WTC11 (cell line): ENCODE results near the gene DUSP9.

Experiments used
- GRHL2 ChIP-seq: fragments of 250-450 bp; sonication (Bioruptor Pico); IDR thresholded peaks from 2 replicates; pipeline ENCODE4 v1.8.0; 2022; ENCODE audit warnings: mild to moderate bottlenecking, moderate library complexity; ENCODE audit not compliant: insufficient replicate concordance, severe bottlenecking
- NFYB ChIP-seq: sonication (generic); formaldehyde crosslinking; conservative IDR thresholded peaks from 2 replicates; pipeline ENCODE4 v1.8.0; 2022; ENCODE audit warnings: low read depth, missing genetic modification reagents
- TCF7 ChIP-seq: sonication (generic); formaldehyde crosslinking; IDR thresholded peaks from 2 replicates; pipeline ENCODE4 v1.8.0; 2022; ENCODE audit warnings: mild to moderate bottlenecking, low read depth, missing genetic modification reagents, moderate library complexity
- ZNF263 ChIP-seq: sonication (generic); formaldehyde crosslinking; IDR thresholded peaks from 2 replicates; pipeline ENCODE4 v1.8.1; 2022; ENCODE audit warnings: low read depth, mild to moderate bottlenecking, moderate library complexity, missing genetic modification reagents
- TF ChIP-seq, protein P1 (sequence below): sonication (generic); formaldehyde crosslinking; IDR thresholded peaks from 2 replicates; pipeline ENCODE4 v1.8.1; 2023; ENCODE audit warnings: mild to moderate bottlenecking, missing genetic modification reagents, moderate library complexity
- TF ChIP-seq, protein P2 (sequence below): fragments of 200-600 bp; IDR thresholded peaks from 2 replicates; pipeline ENCODE4 v1.8.0; 2022; ENCODE audit warnings: antibody characterized with exemption
- TF ChIP-seq, protein P3 (sequence below): sonication (generic); formaldehyde crosslinking; conservative IDR thresholded peaks from 2 replicates; pipeline ENCODE4 v1.8.1; 2022; ENCODE audit warnings: mild to moderate bottlenecking, missing genetic modification reagents
- TF ChIP-seq, protein P4 (sequence below): sonication (generic); formaldehyde crosslinking; IDR thresholded peaks from 2 replicates; pipeline ENCODE4 v1.8.1; 2023; ENCODE audit warnings: mild to moderate bottlenecking, missing genetic modification reagents, borderline replicate concordance
- TF ChIP-seq, protein P5 (sequence below): sonication (generic); formaldehyde crosslinking; IDR thresholded peaks from 2 replicates; pipeline ENCODE4 v1.8.1; 2022; ENCODE audit warnings: low read depth, missing genetic modification reagents, borderline replicate concordance

DNA sequence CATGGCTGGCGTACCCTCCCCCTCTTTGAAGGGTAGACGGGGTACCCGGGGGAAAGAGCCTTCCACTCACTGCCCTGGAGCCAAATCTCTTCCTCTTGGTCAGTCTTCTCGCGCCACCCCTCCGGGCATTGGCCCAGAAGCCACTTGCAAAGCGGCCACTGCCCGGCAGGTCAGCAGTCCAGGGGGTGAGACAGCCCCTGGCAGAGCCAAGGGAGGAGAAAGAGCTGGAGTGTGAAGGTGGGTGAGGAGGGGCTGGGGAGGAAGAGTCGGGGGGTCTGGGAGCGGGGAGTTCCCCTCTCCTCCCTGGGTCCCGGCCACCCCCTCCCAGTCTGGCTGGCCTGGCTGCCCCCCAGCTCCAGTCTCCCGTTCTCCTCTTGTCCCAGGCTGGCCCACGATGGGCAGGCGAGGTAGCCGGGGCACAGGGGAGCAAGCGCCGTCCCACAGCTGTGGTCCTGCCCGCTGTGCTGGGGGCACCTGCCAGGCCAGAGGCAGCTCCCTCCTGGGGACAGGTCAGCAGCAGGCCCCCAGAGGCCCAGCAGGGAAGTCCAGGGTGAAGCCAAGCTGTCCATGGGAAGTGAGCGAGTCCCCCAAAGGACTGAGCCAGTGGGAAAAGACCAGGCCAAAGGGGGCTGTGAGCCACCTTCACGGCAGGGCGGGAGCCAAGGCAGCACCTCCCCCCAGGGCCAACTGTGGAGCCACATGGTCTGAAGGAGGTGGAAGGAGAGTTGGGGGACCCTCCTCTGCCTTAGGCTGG is 21.6 kb upstream of the DUSP9 start:
- TF ChIP-seq, protein P1, sequence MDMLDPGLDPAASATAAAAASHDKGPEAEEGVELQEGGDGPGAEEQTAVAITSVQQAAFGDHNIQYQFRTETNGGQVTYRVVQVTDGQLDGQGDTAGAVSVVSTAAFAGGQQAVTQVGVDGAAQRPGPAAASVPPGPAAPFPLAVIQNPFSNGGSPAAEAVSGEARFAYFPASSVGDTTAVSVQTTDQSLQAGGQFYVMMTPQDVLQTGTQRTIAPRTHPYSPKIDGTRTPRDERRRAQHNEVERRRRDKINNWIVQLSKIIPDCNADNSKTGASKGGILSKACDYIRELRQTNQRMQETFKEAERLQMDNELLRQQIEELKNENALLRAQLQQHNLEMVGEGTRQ (CRISPR knock-in tag) = no peak
- TF ChIP-seq, protein P2, sequence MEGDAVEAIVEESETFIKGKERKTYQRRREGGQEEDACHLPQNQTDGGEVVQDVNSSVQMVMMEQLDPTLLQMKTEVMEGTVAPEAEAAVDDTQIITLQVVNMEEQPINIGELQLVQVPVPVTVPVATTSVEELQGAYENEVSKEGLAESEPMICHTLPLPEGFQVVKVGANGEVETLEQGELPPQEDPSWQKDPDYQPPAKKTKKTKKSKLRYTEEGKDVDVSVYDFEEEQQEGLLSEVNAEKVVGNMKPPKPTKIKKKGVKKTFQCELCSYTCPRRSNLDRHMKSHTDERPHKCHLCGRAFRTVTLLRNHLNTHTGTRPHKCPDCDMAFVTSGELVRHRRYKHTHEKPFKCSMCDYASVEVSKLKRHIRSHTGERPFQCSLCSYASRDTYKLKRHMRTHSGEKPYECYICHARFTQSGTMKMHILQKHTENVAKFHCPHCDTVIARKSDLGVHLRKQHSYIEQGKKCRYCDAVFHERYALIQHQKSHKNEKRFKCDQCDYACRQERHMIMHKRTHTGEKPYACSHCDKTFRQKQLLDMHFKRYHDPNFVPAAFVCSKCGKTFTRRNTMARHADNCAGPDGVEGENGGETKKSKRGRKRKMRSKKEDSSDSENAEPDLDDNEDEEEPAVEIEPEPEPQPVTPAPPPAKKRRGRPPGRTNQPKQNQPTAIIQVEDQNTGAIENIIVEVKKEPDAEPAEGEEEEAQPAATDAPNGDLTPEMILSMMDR = no peak
- TF ChIP-seq TCF7 (CRISPR knock-in tag) (no peak), NFYB (no peak), GRHL2 (CRISPR knock-in tag) (no peak), ZNF263 (no peak)
- TF ChIP-seq, protein P3, sequence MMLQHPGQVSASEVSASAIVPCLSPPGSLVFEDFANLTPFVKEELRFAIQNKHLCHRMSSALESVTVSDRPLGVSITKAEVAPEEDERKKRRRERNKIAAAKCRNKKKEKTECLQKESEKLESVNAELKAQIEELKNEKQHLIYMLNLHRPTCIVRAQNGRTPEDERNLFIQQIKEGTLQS (CRISPR knock-in tag) = no peak
- TF ChIP-seq, protein P4, sequence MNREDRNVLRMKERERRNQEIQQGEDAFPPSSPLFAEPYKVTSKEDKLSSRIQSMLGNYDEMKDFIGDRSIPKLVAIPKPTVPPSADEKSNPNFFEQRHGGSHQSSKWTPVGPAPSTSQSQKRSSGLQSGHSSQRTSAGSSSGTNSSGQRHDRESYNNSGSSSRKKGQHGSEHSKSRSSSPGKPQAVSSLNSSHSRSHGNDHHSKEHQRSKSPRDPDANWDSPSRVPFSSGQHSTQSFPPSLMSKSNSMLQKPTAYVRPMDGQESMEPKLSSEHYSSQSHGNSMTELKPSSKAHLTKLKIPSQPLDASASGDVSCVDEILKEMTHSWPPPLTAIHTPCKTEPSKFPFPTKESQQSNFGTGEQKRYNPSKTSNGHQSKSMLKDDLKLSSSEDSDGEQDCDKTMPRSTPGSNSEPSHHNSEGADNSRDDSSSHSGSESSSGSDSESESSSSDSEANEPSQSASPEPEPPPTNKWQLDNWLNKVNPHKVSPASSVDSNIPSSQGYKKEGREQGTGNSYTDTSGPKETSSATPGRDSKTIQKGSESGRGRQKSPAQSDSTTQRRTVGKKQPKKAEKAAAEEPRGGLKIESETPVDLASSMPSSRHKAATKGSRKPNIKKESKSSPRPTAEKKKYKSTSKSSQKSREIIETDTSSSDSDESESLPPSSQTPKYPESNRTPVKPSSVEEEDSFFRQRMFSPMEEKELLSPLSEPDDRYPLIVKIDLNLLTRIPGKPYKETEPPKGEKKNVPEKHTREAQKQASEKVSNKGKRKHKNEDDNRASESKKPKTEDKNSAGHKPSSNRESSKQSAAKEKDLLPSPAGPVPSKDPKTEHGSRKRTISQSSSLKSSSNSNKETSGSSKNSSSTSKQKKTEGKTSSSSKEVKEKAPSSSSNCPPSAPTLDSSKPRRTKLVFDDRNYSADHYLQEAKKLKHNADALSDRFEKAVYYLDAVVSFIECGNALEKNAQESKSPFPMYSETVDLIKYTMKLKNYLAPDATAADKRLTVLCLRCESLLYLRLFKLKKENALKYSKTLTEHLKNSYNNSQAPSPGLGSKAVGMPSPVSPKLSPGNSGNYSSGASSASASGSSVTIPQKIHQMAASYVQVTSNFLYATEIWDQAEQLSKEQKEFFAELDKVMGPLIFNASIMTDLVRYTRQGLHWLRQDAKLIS (CRISPR knock-in tag) = no peak
- TF ChIP-seq, protein P5, sequence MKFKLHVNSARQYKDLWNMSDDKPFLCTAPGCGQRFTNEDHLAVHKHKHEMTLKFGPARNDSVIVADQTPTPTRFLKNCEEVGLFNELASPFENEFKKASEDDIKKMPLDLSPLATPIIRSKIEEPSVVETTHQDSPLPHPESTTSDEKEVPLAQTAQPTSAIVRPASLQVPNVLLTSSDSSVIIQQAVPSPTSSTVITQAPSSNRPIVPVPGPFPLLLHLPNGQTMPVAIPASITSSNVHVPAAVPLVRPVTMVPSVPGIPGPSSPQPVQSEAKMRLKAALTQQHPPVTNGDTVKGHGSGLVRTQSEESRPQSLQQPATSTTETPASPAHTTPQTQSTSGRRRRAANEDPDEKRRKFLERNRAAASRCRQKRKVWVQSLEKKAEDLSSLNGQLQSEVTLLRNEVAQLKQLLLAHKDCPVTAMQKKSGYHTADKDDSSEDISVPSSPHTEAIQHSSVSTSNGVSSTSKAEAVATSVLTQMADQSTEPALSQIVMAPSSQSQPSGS = no peak
